HEK293 (cell line): ENCODE measurements around the gene ARFRP1.

Source experiments
- CTCF ChIA-PET: fragments of 350-600 bp; formaldehyde crosslinking; extraction: SDS; loops from one replicate; lab custom pipeline; 2021; ENCODE audit warnings: antibody characterized with exemption; lab: Yijun Ruan, JAX
- POLR2A ChIA-PET: fragments of 300-600 bp; formaldehyde crosslinking; extraction: SDS; loops from one replicate; lab custom pipeline; 2020; ENCODE audit warnings: antibody characterized with exemption, inconsistent platforms; lab: Yijun Ruan, JAX
- H3K27ac ChIP-seq: fragments of 200-500 bp; sonication (Bioruptor generic); 2 replicates; pipeline ENCODE4 v1.5.1; 2014; ENCODE audit warnings: low read depth, low read length, control low read depth, inconsistent platforms; ENCODE audit errors: extremely low read depth
- H3K36me3 ChIP-seq, 2 experiments: fragments of 200-500 bp in 1 of 2; sonication (Bioruptor generic) in 1 of 2; 1 replicate in 1 of 2; 2 replicates in 1 of 2; pipeline ENCODE4 v1.5.1; 2014 to 2017; ENCODE audit warnings: inconsistent platforms in 2 of 2, low read length in 2 of 2; ENCODE audit not compliant: control insufficient read depth in 2 of 2, insufficient read depth in 1 of 2
- H3K4me1 ChIP-seq: fragments of 200-500 bp; sonication (Bioruptor generic); 2 replicates; pipeline ENCODE4 v1.5.1; 2014; ENCODE audit warnings: mild to moderate bottlenecking, low read length, inconsistent platforms; ENCODE audit not compliant: control insufficient read depth, insufficient read depth
- H3K4me3 ChIP-seq: 2 replicates; pipeline ENCODE4 v1.5.1; 2011; ENCODE audit warnings: low read depth, mild to moderate bottlenecking, control low read depth, low read length, moderate library complexity
- H3K9me3 ChIP-seq: fragments of 200-500 bp; sonication (Bioruptor generic); 2 replicates; pipeline ENCODE4 v1.5.1; 2014; ENCODE audit warnings: low read depth, low read length, inconsistent platforms; ENCODE audit not compliant: control insufficient read depth, insufficient read depth
- SCRT1 ChIP-seq: fragments of 450-650 bp; formaldehyde crosslinking; IDR thresholded peaks from 2 replicates; pipeline ENCODE4 v1.5.1; 2016; ENCODE audit warnings: missing biosample characterization, missing genetic modification characterization, borderline replicate concordance
- SETDB1 ChIP-seq: IDR thresholded peaks from one replicate; pipeline ENCODE4 v1.6.1; 2017; ENCODE audit warnings: mild to moderate bottlenecking, low read length, moderate library complexity, mixed read lengths; ENCODE audit not compliant: insufficient read length
- ZNF211 ChIP-seq: fragments of 450-650 bp; formaldehyde crosslinking; IDR thresholded peaks from 2 replicates; pipeline ENCODE4 v1.5.1; 2016; ENCODE audit warnings: low read depth, missing biosample characterization, missing genetic modification characterization
- ZNF366 ChIP-seq: fragments of 450-650 bp; formaldehyde crosslinking; conservative IDR thresholded peaks from 2 replicates; pipeline ENCODE4 v1.5.1; 2016; ENCODE audit warnings: missing biosample characterization, missing genetic modification characterization
- ZNF664 ChIP-seq: fragments of 450-650 bp; formaldehyde crosslinking; IDR thresholded peaks from 2 replicates; pipeline ENCODE4 v1.5.1; 2016; ENCODE audit warnings: missing biosample characterization, missing genetic modification characterization
- ZNF768 ChIP-seq: fragments of 450-650 bp; formaldehyde crosslinking; IDR thresholded peaks from 2 replicates; pipeline ENCODE4 v1.5.1; 2018; ENCODE audit warnings: missing biosample characterization, mild to moderate bottlenecking, missing genetic modification characterization
- TF ChIP-seq, protein P1 (sequence below): fragments of 450-650 bp; formaldehyde crosslinking; IDR thresholded peaks from 2 replicates; pipeline ENCODE4 v1.5.1; 2016; ENCODE audit warnings: missing biosample characterization, missing genetic modification characterization
- TF ChIP-seq, protein P2 (sequence below): fragments of 450-650 bp; formaldehyde crosslinking; IDR thresholded peaks from 2 replicates; pipeline ENCODE4 v1.5.1; 2016; ENCODE audit warnings: missing biosample characterization, missing genetic modification characterization, borderline replicate concordance
- TF ChIP-seq, protein P3 (sequence below): fragments of 450-650 bp; IDR thresholded peaks from 2 replicates; pipeline ENCODE4 v1.5.1; 2018; ENCODE audit warnings: missing biosample characterization, missing genetic modification characterization
- TF ChIP-seq, protein P4 (sequence below): fragments of 450-650 bp; formaldehyde crosslinking; IDR thresholded peaks from 2 replicates; pipeline ENCODE4 v1.5.1; 2017; ENCODE audit warnings: missing biosample characterization, missing genetic modification characterization
- TF ChIP-seq, protein P5 (sequence below): fragments of 450-650 bp; formaldehyde crosslinking; IDR thresholded peaks from 2 replicates; pipeline ENCODE4 v1.5.1; 2017; ENCODE audit warnings: missing biosample characterization, missing genetic modification characterization
- TF ChIP-seq, protein P6 (sequence below): fragments of 450-650 bp; formaldehyde crosslinking; conservative IDR thresholded peaks from 2 replicates; pipeline ENCODE4 v1.5.1; 2016; ENCODE audit warnings: low read depth, missing biosample characterization, missing genetic modification characterization

The ARFRP1 gene

DNA sequence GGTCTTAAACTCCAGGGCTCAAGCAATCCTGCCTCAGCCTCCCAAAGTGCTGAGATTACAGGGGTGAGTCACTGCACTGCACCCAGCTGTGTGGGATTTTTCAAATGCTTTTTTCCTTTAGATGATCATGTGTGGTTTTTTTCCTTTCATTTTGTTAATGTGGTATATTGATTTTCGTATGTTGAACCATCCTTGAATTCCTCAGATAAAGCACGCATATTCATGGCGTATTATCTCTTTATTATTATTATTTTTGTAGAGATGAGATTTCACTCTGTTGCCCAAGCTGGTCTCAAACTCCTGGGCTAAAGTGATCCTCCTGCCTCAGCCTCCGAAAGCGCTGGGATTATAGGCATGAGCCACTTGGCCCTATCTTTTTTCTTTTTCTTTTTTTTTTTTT lies 7.1 kb upstream of the ARFRP1 start:
- ChIA-PET CTCF (interaction anchor here (0.6 to 1.0 kb wide), 2 partner anchors 177 to 719 kb away, joined by 3 to 4 read pairs; no protein-coding TSS in a partner anchor), POLR2A (interaction anchor here (0.7 kb wide), 1 partner anchor 22 kb away, joined by 6 read pairs; no protein-coding TSS in a partner anchor)
- no peak overlapping the region for H3K27ac ChIP-seq
- H3K4me3 ChIP-seq = no peak overlapping the region
- H3K4me1 ChIP-seq = no peaks in the 10 kb centered on the region
- no peaks in the 10 kb centered on the region for H3K9me3 ChIP-seq
- TF ChIP-seq ZNF366 (tag by site-specific recombination) = no peak
- TF ChIP-seq ZNF211 (tag by site-specific recombination) = peak; percentile 78
- peaks cover 51 to 80% of the 10 kb centered on the region in 2 experiments for H3K36me3 ChIP-seq

DNA sequence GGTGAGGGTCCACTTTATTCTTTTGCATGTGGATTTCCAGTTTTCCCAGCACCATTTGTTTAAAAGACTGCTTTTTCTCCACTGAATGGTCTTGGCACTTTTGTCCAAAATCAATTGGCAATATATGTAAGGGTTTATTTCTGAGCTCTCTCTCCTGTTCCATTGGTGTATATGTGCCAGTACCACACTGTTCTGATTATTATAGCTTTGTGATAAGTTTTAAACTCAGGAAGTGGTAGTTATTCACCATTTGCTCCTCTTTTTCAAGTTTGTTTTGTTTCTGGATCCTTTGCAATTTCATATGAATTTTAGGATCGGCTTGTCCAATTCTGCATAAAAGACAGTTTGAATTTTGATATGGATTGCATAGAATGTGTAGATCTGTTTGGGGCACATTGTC lies 4.4 kb upstream of the ARFRP1 start:
- H3K9me3 ChIP-seq = no peaks in the 10 kb centered on the region
- ChIA-PET POLR2A (no interaction called here), CTCF (interaction anchor here (0.7 kb wide), 1 partner anchor 298 kb away, joined by 5 read pairs; no protein-coding TSS in a partner anchor)
- H3K27ac ChIP-seq = no peak overlapping the region
- 0 out of 2 replicates have a peak, but pooled peaks cover 3% of the 10 kb centered on the region for H3K4me1 ChIP-seq
- H3K36me3 ChIP-seq = peaks cover 47 to 70% of the 10 kb centered on the region in 2 experiments
- H3K4me3 ChIP-seq = no peak overlapping the region
- TF ChIP-seq SETDB1 (peak; percentile 15), SCRT1 (tag by site-specific recombination) (no peak)
- TF ChIP-seq, protein P1, sequence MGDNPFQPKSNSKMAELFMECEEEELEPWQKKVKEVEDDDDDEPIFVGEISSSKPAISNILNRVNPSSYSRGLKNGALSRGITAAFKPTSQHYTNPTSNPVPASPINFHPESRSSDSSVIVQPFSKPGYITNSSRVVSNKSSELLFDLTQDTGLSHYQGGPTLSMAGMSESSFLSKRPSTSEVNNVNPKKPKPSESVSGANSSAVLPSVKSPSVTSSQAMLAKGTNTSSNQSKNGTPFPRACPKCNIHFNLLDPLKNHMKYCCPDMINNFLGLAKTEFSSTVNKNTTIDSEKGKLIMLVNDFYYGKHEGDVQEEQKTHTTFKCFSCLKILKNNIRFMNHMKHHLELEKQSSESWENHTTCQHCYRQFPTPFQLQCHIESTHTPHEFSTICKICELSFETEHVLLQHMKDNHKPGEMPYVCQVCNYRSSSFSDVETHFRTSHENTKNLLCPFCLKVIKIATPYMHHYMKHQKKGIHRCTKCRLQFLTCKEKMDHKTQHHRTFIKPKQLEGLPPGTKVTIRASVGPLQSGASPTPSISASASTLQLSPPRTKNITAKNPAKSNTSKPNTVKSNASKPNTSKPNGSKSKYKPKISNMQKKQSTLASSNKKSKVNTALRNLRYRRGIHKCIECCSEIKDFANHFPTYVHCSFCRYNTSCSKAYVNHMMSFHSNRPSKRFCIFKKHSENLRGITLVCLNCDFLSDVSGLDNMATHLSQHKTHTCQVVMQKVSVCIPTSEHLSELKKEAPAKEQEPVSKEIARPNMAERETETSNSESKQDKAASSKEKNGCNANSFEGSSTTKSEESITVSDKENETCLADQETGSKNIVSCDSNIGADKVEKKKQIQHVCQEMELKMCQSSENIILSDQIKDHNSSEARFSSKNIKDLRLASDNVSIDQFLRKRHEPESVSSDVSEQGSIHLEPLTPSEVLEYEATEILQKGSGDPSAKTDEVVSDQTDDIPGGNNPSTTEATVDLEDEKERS (tag by site-specific recombination) = peak; percentile 88

DNA sequence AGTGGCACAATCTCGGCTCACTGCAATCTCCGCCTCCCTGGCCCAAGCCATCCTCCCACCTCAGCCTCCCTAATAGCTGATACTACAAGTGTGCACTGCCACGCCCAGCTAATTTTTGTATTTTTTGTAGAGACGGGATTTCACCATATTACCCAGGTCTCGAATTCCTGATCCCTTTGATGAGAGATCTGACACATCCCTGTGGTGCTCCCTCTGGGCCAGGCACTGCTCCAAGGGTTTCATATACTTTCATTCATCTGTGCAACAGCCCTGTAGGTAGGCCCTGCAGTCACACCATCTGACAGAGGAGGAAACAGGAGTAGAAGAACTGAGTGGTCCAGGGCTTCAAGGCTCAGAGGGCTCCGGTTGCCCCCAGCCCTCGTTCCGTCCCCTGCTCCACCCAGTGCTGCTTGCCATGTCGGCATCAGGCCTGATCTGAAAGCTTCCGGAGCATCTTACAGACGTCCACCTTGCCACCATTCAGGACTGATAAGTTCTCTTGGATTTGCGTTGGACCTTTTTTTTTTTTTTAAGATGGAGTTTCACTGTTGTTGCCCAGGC lies 3.4 kb upstream of the ARFRP1 start:
- ChIA-PET POLR2A (no interaction called here), CTCF (interaction anchor here (0.6 kb wide), 1 partner anchor 358 kb away, joined by 6 read pairs; no protein-coding TSS in a partner anchor)
- Histone ChIP-seq H3K4me1 (0 out of 2 replicates have a peak, but pooled peaks cover 3% of the 10 kb centered on the region), H3K27ac (no peak overlapping the region), H3K4me3 (no peak overlapping the region), H3K9me3 (no peaks in the 10 kb centered on the region), H3K36me3 (peaks cover 44 to 67% of the 10 kb centered on the region in 2 experiments)
- TF ChIP-seq ZNF664 (no peak), ZNF768 (tag by site-specific recombination) (no peak)
- TF ChIP-seq, protein P2, sequence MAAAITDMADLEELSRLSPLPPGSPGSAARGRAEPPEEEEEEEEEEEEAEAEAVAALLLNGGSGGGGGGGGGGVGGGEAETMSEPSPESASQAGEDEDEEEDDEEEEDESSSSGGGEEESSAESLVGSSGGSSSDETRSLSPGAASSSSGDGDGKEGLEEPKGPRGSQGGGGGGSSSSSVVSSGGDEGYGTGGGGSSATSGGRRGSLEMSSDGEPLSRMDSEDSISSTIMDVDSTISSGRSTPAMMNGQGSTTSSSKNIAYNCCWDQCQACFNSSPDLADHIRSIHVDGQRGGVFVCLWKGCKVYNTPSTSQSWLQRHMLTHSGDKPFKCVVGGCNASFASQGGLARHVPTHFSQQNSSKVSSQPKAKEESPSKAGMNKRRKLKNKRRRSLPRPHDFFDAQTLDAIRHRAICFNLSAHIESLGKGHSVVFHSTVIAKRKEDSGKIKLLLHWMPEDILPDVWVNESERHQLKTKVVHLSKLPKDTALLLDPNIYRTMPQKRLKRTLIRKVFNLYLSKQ (tag by site-specific recombination) = no peak
- TF ChIP-seq, protein P3, sequence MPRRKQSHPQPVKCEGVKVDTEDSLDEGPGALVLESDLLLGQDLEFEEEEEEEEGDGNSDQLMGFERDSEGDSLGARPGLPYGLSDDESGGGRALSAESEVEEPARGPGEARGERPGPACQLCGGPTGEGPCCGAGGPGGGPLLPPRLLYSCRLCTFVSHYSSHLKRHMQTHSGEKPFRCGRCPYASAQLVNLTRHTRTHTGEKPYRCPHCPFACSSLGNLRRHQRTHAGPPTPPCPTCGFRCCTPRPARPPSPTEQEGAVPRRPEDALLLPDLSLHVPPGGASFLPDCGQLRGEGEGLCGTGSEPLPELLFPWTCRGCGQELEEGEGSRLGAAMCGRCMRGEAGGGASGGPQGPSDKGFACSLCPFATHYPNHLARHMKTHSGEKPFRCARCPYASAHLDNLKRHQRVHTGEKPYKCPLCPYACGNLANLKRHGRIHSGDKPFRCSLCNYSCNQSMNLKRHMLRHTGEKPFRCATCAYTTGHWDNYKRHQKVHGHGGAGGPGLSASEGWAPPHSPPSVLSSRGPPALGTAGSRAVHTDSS (tag by site-specific recombination) = no peak
- TF ChIP-seq, protein P4, sequence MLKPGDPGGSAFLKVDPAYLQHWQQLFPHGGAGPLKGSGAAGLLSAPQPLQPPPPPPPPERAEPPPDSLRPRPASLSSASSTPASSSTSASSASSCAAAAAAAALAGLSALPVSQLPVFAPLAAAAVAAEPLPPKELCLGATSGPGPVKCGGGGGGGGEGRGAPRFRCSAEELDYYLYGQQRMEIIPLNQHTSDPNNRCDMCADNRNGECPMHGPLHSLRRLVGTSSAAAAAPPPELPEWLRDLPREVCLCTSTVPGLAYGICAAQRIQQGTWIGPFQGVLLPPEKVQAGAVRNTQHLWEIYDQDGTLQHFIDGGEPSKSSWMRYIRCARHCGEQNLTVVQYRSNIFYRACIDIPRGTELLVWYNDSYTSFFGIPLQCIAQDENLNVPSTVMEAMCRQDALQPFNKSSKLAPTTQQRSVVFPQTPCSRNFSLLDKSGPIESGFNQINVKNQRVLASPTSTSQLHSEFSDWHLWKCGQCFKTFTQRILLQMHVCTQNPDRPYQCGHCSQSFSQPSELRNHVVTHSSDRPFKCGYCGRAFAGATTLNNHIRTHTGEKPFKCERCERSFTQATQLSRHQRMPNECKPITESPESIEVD (tag by site-specific recombination) = no peak
- TF ChIP-seq, protein P5, sequence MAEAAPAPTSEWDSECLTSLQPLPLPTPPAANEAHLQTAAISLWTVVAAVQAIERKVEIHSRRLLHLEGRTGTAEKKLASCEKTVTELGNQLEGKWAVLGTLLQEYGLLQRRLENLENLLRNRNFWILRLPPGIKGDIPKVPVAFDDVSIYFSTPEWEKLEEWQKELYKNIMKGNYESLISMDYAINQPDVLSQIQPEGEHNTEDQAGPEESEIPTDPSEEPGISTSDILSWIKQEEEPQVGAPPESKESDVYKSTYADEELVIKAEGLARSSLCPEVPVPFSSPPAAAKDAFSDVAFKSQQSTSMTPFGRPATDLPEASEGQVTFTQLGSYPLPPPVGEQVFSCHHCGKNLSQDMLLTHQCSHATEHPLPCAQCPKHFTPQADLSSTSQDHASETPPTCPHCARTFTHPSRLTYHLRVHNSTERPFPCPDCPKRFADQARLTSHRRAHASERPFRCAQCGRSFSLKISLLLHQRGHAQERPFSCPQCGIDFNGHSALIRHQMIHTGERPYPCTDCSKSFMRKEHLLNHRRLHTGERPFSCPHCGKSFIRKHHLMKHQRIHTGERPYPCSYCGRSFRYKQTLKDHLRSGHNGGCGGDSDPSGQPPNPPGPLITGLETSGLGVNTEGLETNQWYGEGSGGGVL (tag by site-specific recombination) = no peak
- TF ChIP-seq, protein P6, sequence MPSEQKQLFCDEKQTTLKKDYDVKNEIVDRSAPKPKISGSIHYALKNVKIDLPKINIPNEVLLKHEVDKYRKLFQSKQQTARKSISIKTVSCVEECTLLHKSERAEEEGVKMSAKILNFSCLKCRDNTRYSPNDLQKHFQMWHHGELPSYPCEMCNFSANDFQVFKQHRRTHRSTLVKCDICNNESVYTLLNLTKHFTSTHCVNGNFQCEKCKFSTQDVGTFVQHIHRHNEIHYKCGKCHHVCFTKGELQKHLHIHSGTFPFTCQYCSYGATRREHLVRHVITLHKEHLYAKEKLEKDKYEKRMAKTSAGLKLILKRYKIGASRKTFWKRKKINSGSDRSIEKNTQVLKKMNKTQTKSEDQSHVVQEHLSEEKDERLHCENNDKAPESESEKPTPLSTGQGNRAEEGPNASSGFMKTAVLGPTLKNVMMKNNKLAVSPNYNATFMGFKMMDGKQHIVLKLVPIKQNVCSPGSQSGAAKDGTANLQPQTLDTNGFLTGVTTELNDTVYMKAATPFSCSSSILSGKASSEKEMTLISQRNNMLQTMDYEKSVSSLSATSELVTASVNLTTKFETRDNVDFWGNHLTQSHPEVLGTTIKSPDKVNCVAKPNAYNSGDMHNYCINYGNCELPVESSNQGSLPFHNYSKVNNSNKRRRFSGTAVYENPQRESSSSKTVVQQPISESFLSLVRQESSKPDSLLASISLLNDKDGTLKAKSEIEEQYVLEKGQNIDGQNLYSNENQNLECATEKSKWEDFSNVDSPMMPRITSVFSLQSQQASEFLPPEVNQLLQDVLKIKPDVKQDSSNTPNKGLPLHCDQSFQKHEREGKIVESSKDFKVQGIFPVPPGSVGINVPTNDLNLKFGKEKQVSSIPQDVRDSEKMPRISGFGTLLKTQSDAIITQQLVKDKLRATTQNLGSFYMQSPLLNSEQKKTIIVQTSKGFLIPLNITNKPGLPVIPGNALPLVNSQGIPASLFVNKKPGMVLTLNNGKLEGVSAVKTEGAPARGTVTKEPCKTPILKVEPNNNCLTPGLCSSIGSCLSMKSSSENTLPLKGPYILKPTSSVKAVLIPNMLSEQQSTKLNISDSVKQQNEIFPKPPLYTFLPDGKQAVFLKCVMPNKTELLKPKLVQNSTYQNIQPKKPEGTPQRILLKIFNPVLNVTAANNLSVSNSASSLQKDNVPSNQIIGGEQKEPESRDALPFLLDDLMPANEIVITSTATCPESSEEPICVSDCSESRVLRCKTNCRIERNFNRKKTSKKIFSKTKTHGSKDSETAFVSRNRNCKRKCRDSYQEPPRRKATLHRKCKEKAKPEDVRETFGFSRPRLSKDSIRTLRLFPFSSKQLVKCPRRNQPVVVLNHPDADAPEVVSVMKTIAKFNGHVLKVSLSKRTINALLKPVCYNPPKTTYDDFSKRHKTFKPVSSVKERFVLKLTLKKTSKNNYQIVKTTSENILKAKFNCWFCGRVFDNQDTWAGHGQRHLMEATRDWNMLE (tag by site-specific recombination) = no peak
